Activated T-helper 17 cell treated with anti-CD3 and anti-CD28 coated beads, Interleukin-2, amount 50 U/mL, for 72 hours (primary cell): ENCODE data around the gene HYAL3. TPM values are rescaled to one million over a fixed set of nuclear protein-coding genes. Genes with fewer than 3 reads are reported as not detected.
"Not testable (repeated sequence)": the region's sequence is repeated elsewhere in the genome, so short reads cannot be mapped to it uniquely, and the experiment has no call there.

Source experiments
- ATAC-seq: fragments of 150-1000 bp; cut with Tn5 transposase; replicated peaks from 2 replicates; pipeline ENCODE4 v1.10.0; 2021; ENCODE audit warnings: mild to moderate bottlenecking, moderate library complexity
- H3K27ac Mint-ChIP-seq: one replicate; pipeline ENCODE4 v1.8.0; 2022; ENCODE audit warnings: mixed read lengths
- H3K27me3 Mint-ChIP-seq: one replicate; pipeline ENCODE4 v1.8.0; 2022; ENCODE audit warnings: mixed read lengths
- H3K36me3 Mint-ChIP-seq: one replicate; pipeline ENCODE4 v1.8.0; 2022; ENCODE audit warnings: low read depth, mild to moderate bottlenecking, mixed read lengths
- H3K4me1 Mint-ChIP-seq: one replicate; pipeline ENCODE4 v1.8.0; 2022; ENCODE audit warnings: mixed read lengths
- H3K4me3 Mint-ChIP-seq: one replicate; pipeline ENCODE4 v1.8.0; 2022; ENCODE audit warnings: mild to moderate bottlenecking, mixed read lengths
- H3K9me3 Mint-ChIP-seq: one replicate; pipeline ENCODE4 v1.8.0; 2022; ENCODE audit warnings: mixed read lengths
- total RNA-seq, 2 donors: library from RNA; stranded (reverse); gene quantifications; one replicate each; pipeline ENCODE4 v1.2.3, GENCODE V29; 2022

The HYAL3 gene
- total RNA-seq, 2 donors from 2014 or later, result 12.2 to 13.0 TPM

- peaks cover 5% of the 10 kb centered on the region for H3K4me1 Mint-ChIP-seq
These were observed 20.9 kb downstream of the HYAL3 start for GRCh38 chr3:50278123-50278879.

GRCh38 chr3:50276762-50277101 is 22.5 kb downstream of the HYAL3 start:
- Mint-ChIP-seq H3K27ac (no peak overlapping the region), H3K36me3 (no peaks in the 10 kb centered on the region), H3K4me1 (peaks cover 9% of the 10 kb centered on the region), H3K27me3 (peaks cover 27% of the 10 kb centered on the region), H3K9me3 (no peaks in the 10 kb centered on the region), H3K4me3 (no peak overlapping the region)
- no peak for ATAC-seq

More at GRCh38 chr3:50278123-50278879, 20.9 kb downstream of the HYAL3 start:
- ATAC-seq, result peak; percentile 22
- Mint-ChIP-seq H3K4me3 (no peak overlapping the region), H3K9me3 (no peaks in the 10 kb centered on the region), H3K27ac (no peak overlapping the region), H3K27me3 (peaks cover 23% of the 10 kb centered on the region), H3K36me3 (no peaks in the 10 kb centered on the region)

- Mint-ChIP-seq H3K36me3 (no peaks in the 10 kb centered on the region), H3K4me1 (peaks cover 9% of the 10 kb centered on the region), H3K9me3 (no peaks in the 10 kb centered on the region), H3K27me3 (peaks cover 27% of the 10 kb centered on the region), H3K27ac (no peak overlapping the region), H3K4me3 (peak overlapping the region; percentile 35)
- no peak for ATAC-seq
These were observed 23.0 kb downstream of the HYAL3 start for GRCh38 chr3:50275996-50276761.

DNA sequence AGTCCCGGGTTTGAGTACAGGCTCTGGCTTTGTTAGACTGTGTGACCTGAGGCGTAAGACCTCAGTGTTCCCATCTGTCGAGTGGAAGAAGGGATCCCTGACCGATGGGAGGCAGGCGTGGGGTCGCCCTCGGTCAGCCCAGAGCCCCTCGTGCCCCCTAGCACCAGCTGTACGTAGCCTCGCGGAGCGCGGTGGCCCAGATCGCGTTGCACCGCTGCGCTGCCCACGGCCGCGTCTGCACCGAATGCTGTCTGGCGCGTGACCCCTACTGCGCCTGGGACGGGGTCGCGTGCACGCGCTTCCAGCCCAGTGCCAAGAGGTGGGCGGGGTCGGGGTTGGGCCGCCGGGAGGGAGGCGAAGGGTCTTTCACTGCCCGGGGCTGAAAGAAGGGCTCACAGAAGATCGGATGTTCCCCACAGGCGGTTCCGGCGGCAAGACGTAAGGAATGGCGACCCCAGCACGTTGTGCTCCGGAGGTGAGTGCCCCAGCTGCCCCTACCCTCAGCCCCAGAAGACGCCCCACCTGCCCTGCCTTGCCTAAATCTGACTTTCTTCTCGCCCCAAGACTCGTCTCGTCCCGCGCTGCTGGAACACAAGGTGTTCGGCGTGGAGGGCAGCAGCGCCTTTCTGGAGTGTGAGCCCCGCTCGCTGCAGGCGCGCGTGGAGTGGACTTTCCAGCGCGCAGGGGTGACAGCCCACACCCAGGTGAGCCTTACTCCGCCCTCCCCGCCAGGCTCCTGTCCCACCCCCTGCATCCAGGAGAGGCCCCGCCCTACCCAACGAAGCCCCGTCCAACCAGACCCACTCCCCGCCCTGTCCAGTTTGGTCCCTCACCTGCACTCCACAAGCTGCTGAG is 23.8 kb downstream of the HYAL3 start:
- H3K27ac Mint-ChIP-seq, result no peak overlapping the region
- peaks cover 27% of the 10 kb centered on the region for H3K27me3 Mint-ChIP-seq
- H3K4me3 Mint-ChIP-seq, result peak overlapping the region; percentile 35
- ATAC-seq, result no peak
- no peaks in the 10 kb centered on the region for H3K36me3 Mint-ChIP-seq
- H3K4me1 Mint-ChIP-seq, result peaks cover 9% of the 10 kb centered on the region
- H3K9me3 Mint-ChIP-seq, result no peaks in the 10 kb centered on the region

DNA sequence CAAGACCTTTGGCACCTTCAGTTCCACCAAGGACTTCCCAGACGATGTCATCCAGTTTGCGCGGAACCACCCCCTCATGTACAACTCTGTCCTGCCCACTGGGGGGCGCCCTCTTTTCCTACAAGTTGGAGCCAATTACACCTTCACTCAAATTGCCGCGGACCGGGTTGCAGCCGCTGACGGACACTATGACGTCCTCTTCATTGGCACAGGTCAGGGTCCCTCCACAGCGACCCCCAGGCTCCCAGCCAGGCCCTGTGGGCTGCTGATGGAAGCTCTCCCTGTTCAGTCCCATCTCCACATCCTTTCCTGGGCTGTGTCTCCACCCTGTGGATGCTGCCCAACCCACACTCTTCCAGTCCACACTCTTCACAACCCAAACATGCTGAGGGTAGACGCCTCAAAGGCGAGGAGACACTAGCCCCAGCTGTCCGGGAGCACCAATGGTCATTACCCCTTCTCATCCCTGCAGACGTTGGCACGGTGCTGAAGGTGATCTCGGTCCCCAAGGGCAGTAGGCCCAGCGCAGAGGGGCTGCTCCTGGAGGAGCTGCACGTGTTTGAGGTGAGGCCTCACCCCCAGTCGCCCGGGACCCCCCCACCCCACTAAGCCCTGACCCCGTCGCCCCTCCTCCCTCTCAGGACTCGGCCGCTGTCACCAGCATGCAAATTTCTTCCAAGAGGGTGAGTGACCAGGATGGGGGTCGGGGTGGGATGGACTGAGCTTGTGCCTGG is 24.7 kb downstream of the HYAL3 start:
- H3K9me3 Mint-ChIP-seq, result no peaks in the 10 kb centered on the region
- H3K27me3 Mint-ChIP-seq, result peaks cover 27% of the 10 kb centered on the region
- H3K36me3 Mint-ChIP-seq, result no peaks in the 10 kb centered on the region
- H3K4me3 Mint-ChIP-seq, result peak overlapping the region; percentile 60
- ATAC-seq, result peak; percentile 41
- H3K4me1 Mint-ChIP-seq, result peaks cover 9% of the 10 kb centered on the region
- H3K27ac Mint-ChIP-seq, result no peak overlapping the region

DNA sequence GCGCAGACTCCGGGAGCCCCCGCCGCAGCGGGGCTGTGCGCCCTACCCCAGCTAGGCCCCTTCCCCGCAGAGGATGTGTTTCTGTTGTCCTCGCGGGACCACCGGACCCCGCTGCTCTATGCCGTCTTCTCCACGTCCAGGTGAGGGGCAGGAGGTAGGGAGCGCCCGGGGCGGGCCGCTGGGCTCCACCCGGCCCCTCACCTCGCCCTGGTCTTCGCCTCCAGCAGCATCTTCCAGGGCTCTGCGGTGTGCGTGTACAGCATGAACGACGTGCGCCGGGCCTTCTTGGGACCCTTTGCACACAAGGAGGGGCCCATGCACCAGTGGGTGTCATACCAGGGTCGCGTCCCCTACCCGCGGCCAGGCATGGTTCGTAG is 25.5 kb downstream of the HYAL3 start:
- H3K9me3 Mint-ChIP-seq, result no peaks in the 10 kb centered on the region
- ATAC-seq, result no peak
- no peak overlapping the region for H3K27ac Mint-ChIP-seq
- peaks cover 9% of the 10 kb centered on the region for H3K4me1 Mint-ChIP-seq
- H3K4me3 Mint-ChIP-seq, result peak overlapping the region; percentile 60
- peaks cover 26% of the 10 kb centered on the region for H3K27me3 Mint-ChIP-seq
- H3K36me3 Mint-ChIP-seq, result no peaks in the 10 kb centered on the region

- Mint-ChIP-seq H3K9me3 (no peaks in the 10 kb centered on the region), H3K27me3 (peaks cover 21% of the 10 kb centered on the region), H3K36me3 (no peaks in the 10 kb centered on the region), H3K27ac (peak overlapping the region; percentile 77), H3K4me1 (peaks cover 9% of the 10 kb centered on the region), H3K4me3 (peak overlapping the region; percentile 71)
- peak; percentile 97 for ATAC-seq
These were observed 26.1 kb downstream of the HYAL3 start for GRCh38 chr3:50272911-50273688.

DNA sequence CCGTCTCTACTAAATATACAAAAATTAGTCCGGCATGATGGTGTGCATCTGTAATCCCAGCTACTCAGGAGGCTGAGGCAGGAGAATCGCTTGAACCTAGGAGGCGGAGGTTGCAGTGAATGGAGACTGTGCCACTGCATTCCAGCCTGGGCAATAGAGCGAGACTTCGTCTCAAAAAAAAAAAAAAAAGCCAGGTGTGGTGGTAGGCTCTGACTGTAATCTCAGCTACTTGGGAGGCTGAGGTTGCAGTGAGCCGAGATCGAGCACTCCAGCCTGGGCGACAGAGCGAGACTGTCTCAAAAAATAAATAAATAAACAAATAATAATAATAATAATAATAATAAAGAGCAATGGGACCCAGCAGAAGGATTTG is 26.7 kb downstream of the HYAL3 start:
- not testable (repeated sequence) for H3K36me3 Mint-ChIP-seq, H3K9me3 Mint-ChIP-seq, H3K4me1 Mint-ChIP-seq
- Mint-ChIP-seq H3K4me3 (peak overlapping the region; percentile 71), H3K27ac (peak overlapping the region; percentile 77), H3K27me3 (peaks cover 21% of the 10 kb centered on the region)
- peak; percentile 1 for ATAC-seq

DNA sequence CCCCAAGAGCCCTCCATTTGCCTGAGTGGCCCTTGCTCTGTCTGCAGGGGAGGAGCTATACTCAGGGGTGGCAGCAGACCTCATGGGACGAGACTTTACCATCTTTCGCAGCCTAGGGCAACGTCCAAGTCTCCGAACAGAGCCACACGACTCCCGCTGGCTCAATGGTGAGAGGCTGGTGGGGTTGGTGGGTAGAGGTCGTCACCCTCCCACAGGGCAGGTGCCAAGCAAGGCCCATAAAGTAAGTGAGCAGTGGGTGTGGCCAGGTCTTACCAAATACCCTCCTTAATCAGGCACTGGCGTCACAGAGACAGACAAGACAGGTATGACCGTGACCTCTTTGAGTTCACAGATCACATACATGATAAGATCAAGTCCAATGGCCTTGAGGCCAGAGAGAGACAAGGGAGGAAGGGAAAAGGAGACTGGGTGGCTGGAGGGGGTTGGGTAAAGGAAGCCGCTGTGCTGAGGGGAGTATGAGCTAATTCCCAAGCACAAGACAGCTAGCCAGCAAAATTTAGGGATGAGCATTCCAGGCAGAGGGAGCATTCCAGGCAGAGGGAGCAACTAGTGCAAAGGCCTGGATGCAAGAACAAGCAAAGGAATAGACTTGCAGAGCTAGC is 27.8 kb downstream of the HYAL3 start:
- Mint-ChIP-seq H3K9me3 (no peaks in the 10 kb centered on the region), H3K4me3 (no peak overlapping the region), H3K4me1 (peaks cover 9% of the 10 kb centered on the region), H3K27ac (peak overlapping the region; percentile 37), H3K36me3 (no peaks in the 10 kb centered on the region), H3K27me3 (peaks cover 21% of the 10 kb centered on the region)
- no peak for ATAC-seq

- no peaks in the 10 kb centered on the region for H3K36me3 Mint-ChIP-seq
- no peaks in the 10 kb centered on the region for H3K9me3 Mint-ChIP-seq
These were observed 28.6 kb downstream of the HYAL3 start for GRCh38 chr3:50270422-50271224.

DNA sequence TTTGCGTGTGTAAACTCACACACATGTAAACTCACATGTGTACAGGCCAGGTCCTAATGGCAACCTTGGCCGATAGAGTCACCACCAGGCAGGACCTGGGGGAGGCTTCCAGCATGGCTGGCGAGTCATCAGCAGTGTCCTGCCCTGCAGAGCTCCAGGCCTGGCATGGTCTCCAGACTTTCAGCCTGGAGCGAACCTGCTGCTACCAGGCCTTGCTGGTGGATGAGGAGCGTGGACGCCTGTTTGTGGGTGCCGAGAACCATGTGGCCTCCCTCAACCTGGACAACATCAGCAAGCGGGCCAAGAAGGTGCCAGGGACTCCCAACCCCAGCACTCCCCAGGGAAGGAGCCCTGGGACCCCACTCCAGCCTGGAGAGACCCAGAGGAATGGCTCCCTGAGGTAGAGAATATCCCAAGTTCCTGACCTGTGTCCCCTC is 29.2 kb downstream of the HYAL3 start:
- H3K9me3 Mint-ChIP-seq, result no peaks in the 10 kb centered on the region
- H3K27me3 Mint-ChIP-seq, result peaks cover 12% of the 10 kb centered on the region
- H3K4me3 Mint-ChIP-seq, result no peak overlapping the region
- H3K36me3 Mint-ChIP-seq, result no peaks in the 10 kb centered on the region
- H3K4me1 Mint-ChIP-seq, result peaks cover 9% of the 10 kb centered on the region
- H3K27ac Mint-ChIP-seq, result no peak overlapping the region
- no peak for ATAC-seq

More at GRCh38 chr3:50270422-50271224, 28.6 kb downstream of the HYAL3 start:
- Mint-ChIP-seq H3K27me3 (peaks cover 17% of the 10 kb centered on the region), H3K4me1 (peaks cover 9% of the 10 kb centered on the region), H3K4me3 (no peak overlapping the region), H3K27ac (no peak overlapping the region)
- ATAC-seq, result no peak

GRCh38 chr3:50269460-50269859 is 29.7 kb downstream of the HYAL3 start:
- no peaks in the 10 kb centered on the region for H3K36me3 Mint-ChIP-seq
- H3K4me3 Mint-ChIP-seq, result no peak overlapping the region
- no peak overlapping the region for H3K27ac Mint-ChIP-seq
- H3K27me3 Mint-ChIP-seq, result peaks cover 9% of the 10 kb centered on the region
- peaks cover 8% of the 10 kb centered on the region for H3K4me1 Mint-ChIP-seq
- H3K9me3 Mint-ChIP-seq, result no peaks in the 10 kb centered on the region
- ATAC-seq, result no peak
